IMR-90 (cell line): ENCODE results near the gene TPM3.

Experiments used
- BHLHE40 ChIP-seq: fragments of 150-350 bp; IDR thresholded peaks from 2 replicates; pipeline ENCODE4 v1.6.1; 2016; ENCODE audit warnings: mild to moderate bottlenecking, low read depth, low read length
- CEBPB ChIP-seq: IDR thresholded peaks from 2 replicates; pipeline ENCODE4 v1.6.1; 2012; ENCODE audit warnings: low read depth, low read length, improper control_type of control experiment
- FOS ChIP-seq: fragments of 150-350 bp; IDR thresholded peaks from 2 replicates; pipeline ENCODE4 v1.6.1; 2016; ENCODE audit warnings: low read depth, low read length
- MAFK ChIP-seq: IDR thresholded peaks from 2 replicates; pipeline ENCODE4 v1.6.1; 2012; ENCODE audit warnings: low read depth, low read length, improper control_type of control experiment
- MAZ ChIP-seq: IDR thresholded peaks from 2 replicates; pipeline ENCODE4 v1.6.1; 2012; ENCODE audit warnings: low read depth, mild to moderate bottlenecking, low read length, improper control_type of control experiment, moderate library complexity, borderline replicate concordance
- MXI1 ChIP-seq: IDR thresholded peaks from 2 replicates; pipeline ENCODE4 v1.6.1; 2012; ENCODE audit warnings: low read depth, mild to moderate bottlenecking, low read length, moderate library complexity, borderline replicate concordance
- NFE2L2 ChIP-seq: fragments of 150-350 bp; IDR thresholded peaks from 2 replicates; pipeline ENCODE4 v1.6.1; 2016; ENCODE audit warnings: low read depth, mild to moderate bottlenecking, low read length
- POLR2A ChIP-seq: IDR thresholded peaks from 2 replicates; pipeline ENCODE4 v1.6.1; 2012; ENCODE audit warnings: mild to moderate bottlenecking, low read depth, low read length
- RAD21 ChIP-seq: IDR thresholded peaks from 2 replicates; pipeline ENCODE4 v1.6.1; 2012; ENCODE audit warnings: low read length, improper control_type of control experiment
- RFX5 ChIP-seq: IDR thresholded peaks from 2 replicates; pipeline ENCODE4 v1.8.0; 2012; ENCODE audit warnings: low read depth, mild to moderate bottlenecking, low read length, moderate library complexity
- SMC3 ChIP-seq: fragments of 150-350 bp; IDR thresholded peaks from 2 replicates; pipeline ENCODE4 v1.6.1; 2016; ENCODE audit warnings: low read depth, mild to moderate bottlenecking, antibody characterized with exemption, low read length, moderate library complexity
- TF ChIP-seq, protein P1 (sequence below): conservative IDR thresholded peaks from 2 replicates; pipeline ENCODE4 v1.5.1; 2012; ENCODE audit warnings: mild to moderate bottlenecking, low read depth, low read length, improper control_type of control experiment

DNA sequence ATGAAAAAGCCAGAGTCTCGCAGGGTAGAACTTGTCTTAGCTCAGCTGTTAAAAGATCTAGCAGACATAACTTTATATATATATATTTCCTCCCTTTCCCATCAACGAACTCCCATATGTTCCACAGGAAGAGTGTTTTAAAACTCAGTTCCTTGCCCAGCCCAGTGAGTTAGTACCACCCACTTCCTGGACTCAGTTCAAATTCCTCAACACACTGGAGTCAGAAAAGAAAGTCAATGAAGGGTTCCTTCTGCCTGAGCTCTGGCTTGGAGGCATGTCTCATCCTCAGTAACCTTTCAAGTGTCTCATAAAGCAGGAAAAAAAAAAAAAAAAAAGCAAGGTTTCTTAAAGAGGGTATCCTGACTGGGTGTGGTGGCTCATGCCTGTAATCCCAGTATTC is 15.6 kb downstream of the TPM3 start:
- TF ChIP-seq, protein P1, sequence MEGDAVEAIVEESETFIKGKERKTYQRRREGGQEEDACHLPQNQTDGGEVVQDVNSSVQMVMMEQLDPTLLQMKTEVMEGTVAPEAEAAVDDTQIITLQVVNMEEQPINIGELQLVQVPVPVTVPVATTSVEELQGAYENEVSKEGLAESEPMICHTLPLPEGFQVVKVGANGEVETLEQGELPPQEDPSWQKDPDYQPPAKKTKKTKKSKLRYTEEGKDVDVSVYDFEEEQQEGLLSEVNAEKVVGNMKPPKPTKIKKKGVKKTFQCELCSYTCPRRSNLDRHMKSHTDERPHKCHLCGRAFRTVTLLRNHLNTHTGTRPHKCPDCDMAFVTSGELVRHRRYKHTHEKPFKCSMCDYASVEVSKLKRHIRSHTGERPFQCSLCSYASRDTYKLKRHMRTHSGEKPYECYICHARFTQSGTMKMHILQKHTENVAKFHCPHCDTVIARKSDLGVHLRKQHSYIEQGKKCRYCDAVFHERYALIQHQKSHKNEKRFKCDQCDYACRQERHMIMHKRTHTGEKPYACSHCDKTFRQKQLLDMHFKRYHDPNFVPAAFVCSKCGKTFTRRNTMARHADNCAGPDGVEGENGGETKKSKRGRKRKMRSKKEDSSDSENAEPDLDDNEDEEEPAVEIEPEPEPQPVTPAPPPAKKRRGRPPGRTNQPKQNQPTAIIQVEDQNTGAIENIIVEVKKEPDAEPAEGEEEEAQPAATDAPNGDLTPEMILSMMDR = no peak
- no peak for TF ChIP-seq POLR2A
- TF ChIP-seq FOS = no peak
- no peak for TF ChIP-seq MXI1
- TF ChIP-seq BHLHE40 = no peak
- TF ChIP-seq MAZ = no peak
- no peak for TF ChIP-seq RFX5
- no peak for TF ChIP-seq RAD21
- TF ChIP-seq NFE2L2 = no peak
- TF ChIP-seq SMC3 = no peak
- no peak for TF ChIP-seq CEBPB
- no peak for TF ChIP-seq MAFK
